ENCODE results near the gene C20orf144. TPM values are rescaled to one million over a fixed set of nuclear protein-coding genes. Genes with fewer than 3 reads are reported as not detected.

C20orf144 gene
- total RNA-seq, 1 experiment from 2014 or later, result not detected

DNA sequence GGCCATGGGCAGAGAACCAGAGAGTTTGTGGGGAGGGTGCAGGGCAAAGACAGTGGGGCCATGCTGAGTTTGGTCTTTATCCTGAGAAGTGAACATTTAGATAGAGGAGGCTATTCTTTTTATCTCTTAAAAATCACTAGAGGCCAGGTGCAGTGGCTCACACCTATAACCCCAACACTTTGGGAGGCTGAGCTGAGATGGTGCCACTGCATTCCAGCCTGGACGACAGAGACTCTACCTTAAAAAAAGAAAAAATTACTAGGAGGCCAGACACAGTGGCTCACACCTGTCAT is 49.3 kb downstream of the C20orf144 start:
- ATAC-seq (no peak), DNase-seq (ENCODE audit: low read depth, low spot score) (no peak)
- ChIA-PET CTCF (no interaction called here), POLR2A (no interaction called here)
- Histone ChIP-seq H3K36me3 (ENCODE audit: control insufficient read depth, insufficient read depth, low read length) (no peaks in the 10 kb centered on the region), H3K27ac (ENCODE audit: low read length) (no peak overlapping the region), H3K4me3 (ENCODE audit: low read depth in 2 of 2, low read length in 2 of 2) (no peak overlapping the region), H3K4me1 (ENCODE audit: control insufficient read depth, insufficient read depth, low read length) (no peaks in the 10 kb centered on the region), H3K9me3 (ENCODE audit: control insufficient read depth, insufficient read depth, low read depth, low read length) (no peaks in the 10 kb centered on the region), H3K27me3 (ENCODE audit: control insufficient read depth, insufficient read depth, low read length) (no peaks in the 10 kb centered on the region)
- intact Hi-C loops (cut with micrococcal nuclease; ENCODE audit: unreplicated experiment) (no loop called here), in situ Hi-C loops (cut with HindIII; ENCODE audit: low pct_unique_long_range_greater_than_20kb, low sequenced_read_pairs) (no loop called here)
- BruUV-seq (replicated peaks), result no TSS peak
- TF ChIP-seq REST (IDR thresholded peaks at IDR 0.05; ENCODE audit: insufficient read depth in 1 of 2, low read depth in 2 of 2, low read length in 1 of 2), result no peak
- TF ChIP-seq, protein P1, sequence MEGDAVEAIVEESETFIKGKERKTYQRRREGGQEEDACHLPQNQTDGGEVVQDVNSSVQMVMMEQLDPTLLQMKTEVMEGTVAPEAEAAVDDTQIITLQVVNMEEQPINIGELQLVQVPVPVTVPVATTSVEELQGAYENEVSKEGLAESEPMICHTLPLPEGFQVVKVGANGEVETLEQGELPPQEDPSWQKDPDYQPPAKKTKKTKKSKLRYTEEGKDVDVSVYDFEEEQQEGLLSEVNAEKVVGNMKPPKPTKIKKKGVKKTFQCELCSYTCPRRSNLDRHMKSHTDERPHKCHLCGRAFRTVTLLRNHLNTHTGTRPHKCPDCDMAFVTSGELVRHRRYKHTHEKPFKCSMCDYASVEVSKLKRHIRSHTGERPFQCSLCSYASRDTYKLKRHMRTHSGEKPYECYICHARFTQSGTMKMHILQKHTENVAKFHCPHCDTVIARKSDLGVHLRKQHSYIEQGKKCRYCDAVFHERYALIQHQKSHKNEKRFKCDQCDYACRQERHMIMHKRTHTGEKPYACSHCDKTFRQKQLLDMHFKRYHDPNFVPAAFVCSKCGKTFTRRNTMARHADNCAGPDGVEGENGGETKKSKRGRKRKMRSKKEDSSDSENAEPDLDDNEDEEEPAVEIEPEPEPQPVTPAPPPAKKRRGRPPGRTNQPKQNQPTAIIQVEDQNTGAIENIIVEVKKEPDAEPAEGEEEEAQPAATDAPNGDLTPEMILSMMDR (IDR thresholded peaks at IDR 0.05), result no peak
- no peak for TF ChIP-seq TCF7L2 (IDR thresholded peaks at IDR 0.05; ENCODE audit: low read depth, low read length)
- no peak for TF ChIP-seq SIN3A (IDR thresholded peaks at IDR 0.05; ENCODE audit: borderline replicate concordance, insufficient read depth, low read depth, low read length)

Other genes with a start within 250 kb of the C20orf144 start
- 12.0 TPM for gene SNTA1, start 218.6 kb upstream of the C20orf144 start, total RNA-seq (2021; ENCODE audit: unreplicated experiment)
- 16.3 TPM for gene CBFA2T2, start 172.2 kb upstream of the C20orf144 start, total RNA-seq (2021; ENCODE audit: unreplicated experiment)
- not detected for gene ACTL10, start 4.6 kb downstream of the C20orf144 start, total RNA-seq (2021; ENCODE audit: unreplicated experiment)
- gene NECAB3, start 12.1 kb downstream of the C20orf144 start, total RNA-seq (2021; ENCODE audit: unreplicated experiment), result 46.4 TPM
- 64.2 TPM for gene E2F1, start 24.1 kb downstream of the C20orf144 start, total RNA-seq (2021; ENCODE audit: unreplicated experiment)
- 12.0 TPM for gene PXMP4, start 58.0 kb downstream of the C20orf144 start, total RNA-seq (2021; ENCODE audit: unreplicated experiment)
- gene ZNF341, start 69.7 kb downstream of the C20orf144 start, total RNA-seq (2021; ENCODE audit: unreplicated experiment), result 7.7 TPM
- gene CHMP4B, start 149.0 kb downstream of the C20orf144 start, total RNA-seq (2021; ENCODE audit: unreplicated experiment), result 87.5 TPM